ENCODE data around the gene PANK1.
"Not testable (repeated sequence)": the region's sequence is repeated elsewhere in the genome, so short reads cannot be mapped to it uniquely, and the experiment has no call there.

PANK1 gene

DNA sequence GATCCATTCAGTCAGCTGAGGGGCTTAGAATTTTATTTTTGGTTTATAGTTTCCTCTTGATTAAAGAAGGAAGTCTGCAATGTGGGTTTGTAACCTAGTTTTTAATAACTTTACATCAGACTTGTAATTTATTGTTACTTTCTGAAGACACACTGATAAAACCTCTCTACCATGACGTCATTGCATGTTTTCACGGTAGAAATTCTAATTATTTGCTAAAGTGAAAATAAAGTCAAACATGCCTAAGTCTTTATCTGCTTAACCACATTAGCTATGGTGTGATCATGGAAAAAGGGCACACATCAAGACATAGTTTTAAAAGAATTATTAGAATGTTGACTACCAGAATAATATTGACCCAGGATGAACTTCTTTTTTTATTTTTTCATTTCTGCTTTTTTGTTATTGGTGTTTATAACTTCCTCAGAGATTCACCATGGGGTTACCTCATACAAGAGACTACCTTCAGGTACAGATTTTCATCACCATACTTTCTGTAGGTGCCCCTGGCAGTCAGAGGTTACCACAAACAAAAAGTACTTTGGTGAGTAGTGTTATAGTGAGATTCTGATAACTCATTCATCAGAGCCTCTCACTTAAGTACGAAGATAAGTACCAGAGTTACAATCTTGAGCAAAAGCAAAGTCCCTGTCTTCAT lies 7.0 kb upstream of the PANK1 start:
- no peak for DNase-seq

- DNase-seq: no peak
These were observed 6.3 kb upstream of the PANK1 start for GRCh38 chr10:89651205-89651915.

- no peak for DNase-seq
These were observed 4.0 kb upstream of the PANK1 start for GRCh38 chr10:89649051-89649450.

DNA sequence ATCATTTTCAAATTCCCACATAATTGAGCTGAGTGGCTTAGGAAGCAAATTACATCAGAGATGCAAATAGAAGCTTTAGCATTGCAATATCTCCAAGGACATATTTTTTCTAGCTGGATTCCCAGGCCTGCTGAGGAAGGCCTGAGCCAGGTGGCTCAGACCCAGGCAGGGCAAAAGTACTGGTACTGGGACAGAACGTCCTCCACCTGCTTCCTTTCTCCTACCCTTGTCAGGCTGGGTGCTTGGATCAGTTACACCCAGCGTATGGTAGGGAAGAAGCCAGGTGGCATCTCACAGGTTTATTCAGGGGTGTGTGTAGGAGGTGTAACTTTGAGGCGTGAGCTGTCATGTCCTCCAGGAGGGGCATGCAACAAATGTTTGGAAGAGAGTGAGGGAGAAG lies 3.0 kb upstream of the PANK1 start:
- no peak for DNase-seq

DNA sequence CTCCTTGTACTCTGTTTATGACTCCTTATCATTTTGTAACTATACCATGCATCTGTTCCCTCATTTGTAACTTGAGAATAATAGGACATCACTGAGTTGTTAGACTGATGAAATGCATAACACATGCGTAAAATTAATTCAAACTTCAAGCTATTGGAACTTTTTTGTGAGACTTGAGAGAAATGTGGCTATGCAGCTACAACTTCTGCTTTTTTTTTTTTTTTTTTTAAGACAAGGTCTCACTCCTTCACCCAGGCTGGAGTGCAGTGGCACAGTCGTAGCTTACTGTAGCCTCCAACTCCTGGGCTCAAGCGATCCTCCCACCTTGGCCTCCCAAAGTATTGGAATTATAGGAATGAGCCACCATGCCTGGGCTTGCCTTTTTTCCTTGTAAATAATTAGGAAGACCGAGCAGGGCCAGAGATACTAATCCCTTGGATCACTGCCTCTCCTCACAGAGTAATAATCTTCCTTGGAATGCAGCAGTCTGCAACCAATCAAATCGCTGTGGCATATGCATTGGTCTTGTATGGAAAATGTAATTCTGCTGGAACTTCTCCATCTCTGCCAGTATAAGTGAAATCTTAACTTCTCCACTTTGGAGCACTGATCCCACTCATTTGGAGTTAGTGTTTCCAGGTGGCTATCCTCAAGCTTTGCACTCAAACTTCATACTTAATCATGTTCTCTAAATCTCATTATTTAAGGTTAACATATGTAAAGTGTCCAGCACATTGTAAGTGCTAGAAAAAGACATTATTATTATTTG lies 2.0 kb upstream of the PANK1 start:
- DNase-seq: no peak

GRCh38 chr10:89645742-89646172 lies 715 bp upstream of the PANK1 start:
- DNase-seq: no peak

GRCh38 chr10:89644691-89644966 lies 413 bp downstream of the PANK1 start:
- no peak for DNase-seq

DNA sequence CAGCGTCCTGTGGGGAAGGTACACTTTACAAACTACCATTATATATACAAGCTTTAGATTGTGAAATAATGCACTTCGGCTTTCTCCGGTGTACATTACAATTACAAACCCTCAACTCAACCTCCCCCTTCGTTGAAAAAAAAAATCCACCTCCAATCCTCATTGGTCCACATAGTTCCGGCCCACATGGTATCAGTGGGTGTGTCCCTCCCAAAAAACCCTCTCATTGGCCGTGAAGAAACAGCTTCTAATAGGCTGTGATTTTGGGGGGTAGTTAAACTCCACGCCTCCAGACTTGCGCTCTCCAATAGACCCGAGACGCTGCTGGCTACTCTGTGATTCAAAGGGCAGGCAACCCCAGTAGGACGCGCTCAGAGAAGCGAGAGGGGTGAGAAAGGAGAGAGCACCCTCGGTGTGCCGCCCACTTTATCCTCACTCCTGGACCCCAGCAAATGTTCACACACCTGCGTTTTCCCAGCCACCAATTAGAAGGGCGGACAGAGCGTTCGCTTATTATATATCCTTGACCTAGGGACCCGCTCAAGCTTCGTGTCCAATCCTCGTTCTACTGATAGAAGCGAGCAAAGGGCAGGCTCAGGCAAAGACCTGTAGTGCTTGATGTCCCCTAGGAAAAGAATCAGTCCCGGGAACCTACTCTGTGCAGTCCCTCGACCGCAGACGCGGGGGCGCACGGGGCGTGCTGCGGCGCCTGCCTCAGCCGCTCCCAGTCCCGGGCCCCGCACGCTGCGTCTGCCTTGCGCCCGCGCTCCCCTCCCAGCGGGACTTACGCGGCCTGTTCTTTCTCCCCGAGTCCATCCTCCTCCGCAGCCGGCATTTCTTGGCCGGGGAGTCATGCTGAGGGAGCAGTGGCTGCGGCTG lies 991 bp downstream of the PANK1 start:
- DNase-seq: peak; percentile 42

GRCh38 chr10:89643431-89643811 lies 1.6 kb downstream of the PANK1 start:
- no peak for DNase-seq

GRCh38 chr10:89642193-89642592 lies 2.8 kb downstream of the PANK1 start:
- DNase-seq: no peak

- no peak for DNase-seq
These were observed 4.8 kb downstream of the PANK1 start for GRCh38 chr10:89640241-89640640.

DNA sequence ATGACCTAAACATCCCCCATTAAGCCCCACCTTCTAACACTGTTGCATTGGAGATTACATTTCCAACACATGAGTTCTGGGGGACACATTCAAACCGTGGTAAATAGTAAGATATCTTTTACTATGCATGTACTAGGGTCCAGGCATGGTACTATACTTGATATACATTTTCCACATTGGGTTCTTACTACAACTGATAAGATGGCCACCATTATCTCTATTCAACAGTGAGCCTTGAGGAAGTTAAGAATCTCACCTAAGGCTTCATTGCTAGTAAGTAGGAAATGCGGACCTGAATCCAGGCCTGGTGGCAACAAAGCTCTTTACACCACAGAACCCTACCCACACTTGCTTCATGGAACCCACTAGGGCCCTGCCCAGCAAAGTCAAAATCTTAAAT lies 5.7 kb downstream of the PANK1 start:
- no peak for DNase-seq

DNA sequence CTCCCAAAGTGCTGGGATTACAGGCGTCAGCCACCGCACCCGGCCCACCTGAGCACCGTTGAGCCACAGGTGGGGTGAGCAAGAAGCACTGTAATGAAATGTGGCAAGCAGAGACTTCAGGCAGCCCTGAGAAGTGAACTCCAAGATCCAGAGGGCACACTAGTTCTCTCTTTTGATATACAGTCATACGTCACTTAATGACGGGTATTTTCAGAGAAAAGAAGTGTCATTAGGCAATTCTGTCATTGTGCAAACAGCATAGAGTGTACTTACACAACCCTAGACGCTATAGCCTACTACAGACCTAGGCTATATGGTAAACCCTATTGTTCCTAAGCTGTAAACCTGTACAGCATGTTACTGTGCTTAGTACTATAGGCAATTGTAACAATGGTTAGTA lies 7.9 kb downstream of the PANK1 start:
- no peak for DNase-seq

- no peak for DNase-seq
These were observed 10.4 kb downstream of the PANK1 start for GRCh38 chr10:89634637-89635036.

- DNase-seq: no peak
These were observed 11.6 kb downstream of the PANK1 start for GRCh38 chr10:89633484-89633883.

GRCh38 chr10:89632824-89633223 lies 12.2 kb downstream of the PANK1 start:
- no peak for DNase-seq

DNA sequence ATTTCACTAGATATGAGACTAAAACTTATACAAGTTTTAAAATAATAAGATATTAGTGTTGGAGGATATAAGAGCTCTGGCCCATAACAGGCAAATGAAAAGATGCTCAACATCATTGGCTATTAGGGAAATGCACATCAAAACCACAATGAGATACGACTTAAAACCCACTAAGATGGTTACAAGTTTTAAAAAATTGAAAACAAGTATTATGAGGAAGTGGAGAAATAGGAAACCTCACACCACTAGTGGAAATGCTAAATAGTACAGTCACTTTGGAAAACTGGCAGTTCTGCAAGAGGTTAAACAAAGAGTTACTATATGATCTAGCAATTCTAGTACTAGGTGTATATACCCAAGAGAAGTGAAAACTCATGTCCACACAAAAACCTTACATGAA lies 17.2 kb downstream of the PANK1 start:
- DNase-seq: no peak

GRCh38 chr10:89625041-89625765 lies 19.8 kb downstream of the PANK1 start:
- DNase-seq: no peak

DNA sequence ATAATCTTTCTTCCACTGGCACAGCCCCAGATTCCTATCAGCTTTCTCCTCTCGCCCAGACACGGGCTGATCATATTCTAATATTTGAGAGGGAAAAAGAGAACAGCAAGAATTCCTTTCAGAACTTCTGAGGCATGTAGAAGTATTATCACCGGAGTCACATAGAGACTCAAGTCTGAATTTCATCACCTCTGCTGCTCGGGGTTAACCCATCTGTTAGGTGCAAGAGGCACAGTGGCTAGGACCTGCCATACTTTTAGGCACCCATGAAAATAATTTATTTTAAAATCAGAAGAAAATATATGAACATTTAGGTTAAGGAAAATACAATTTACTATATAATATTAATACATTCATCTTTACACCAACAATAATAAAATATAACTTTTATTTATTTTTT lies 21.0 kb downstream of the PANK1 start:
- no peak for DNase-seq

- no peak for DNase-seq
These were observed 22.9 kb downstream of the PANK1 start for GRCh38 chr10:89622151-89622550.

DNA sequence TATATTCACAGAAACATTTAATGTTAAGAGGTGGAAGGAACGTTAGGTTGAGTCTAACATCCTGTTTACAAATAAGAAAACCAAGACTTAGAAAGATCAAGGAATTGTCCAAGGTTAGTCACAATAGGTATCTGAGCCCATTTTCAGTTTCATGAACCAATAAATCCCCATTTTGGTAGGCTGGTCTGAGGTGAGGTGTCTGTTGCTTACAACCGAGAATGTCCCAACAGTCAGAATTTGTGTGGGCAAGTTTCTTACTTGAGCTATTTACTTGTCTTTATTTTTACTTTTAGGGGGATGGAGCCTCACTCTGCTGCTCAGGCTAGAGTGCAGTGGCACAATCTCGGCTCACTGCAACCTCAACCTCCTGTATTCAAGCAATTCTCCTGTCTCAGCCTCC lies 23.6 kb downstream of the PANK1 start:
- DNase-seq: no peak

DNA sequence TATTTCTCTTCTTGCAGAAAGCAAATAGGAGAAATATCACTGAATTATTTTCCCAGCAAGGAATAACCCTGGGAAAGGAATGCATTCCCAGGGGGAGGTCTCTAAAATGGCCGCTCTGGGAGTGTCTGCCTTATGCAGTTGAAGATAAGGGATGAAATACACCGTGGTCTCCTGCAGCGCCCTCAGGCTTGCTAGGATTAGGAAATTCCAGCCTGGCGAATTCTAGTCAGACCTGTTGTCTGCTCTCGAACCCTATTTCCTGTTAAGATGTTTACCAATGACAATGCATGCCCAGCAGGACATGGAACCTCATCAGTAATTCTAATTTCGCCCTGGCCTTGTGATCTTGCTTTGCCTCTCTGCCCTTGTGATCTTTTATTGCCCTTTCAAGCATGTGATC lies 24.7 kb downstream of the PANK1 start:
- DNase-seq: not testable (repeated sequence)

- no peak for DNase-seq
These were observed 29.2 kb downstream of the PANK1 start for GRCh38 chr10:89615824-89616223.
